H1 (cell line): ENCODE measurements around the gene EXOC5. TPM values are rescaled to one million over a fixed set of nuclear protein-coding genes. Genes with fewer than 3 reads are reported as not detected.

ENCODE experiments used
- CTCF ChIA-PET: fragments of 300-600 bp; sonication (Branson Sonifier 250); formaldehyde crosslinking; loops from one replicate; lab custom pipeline; 2021; ENCODE audit not compliant: partially characterized antibody; lab: Charles Lee
- POLR2A ChIA-PET: fragments of 300-600 bp; sonication (Branson Sonifier 250); formaldehyde crosslinking; loops from one replicate; lab custom pipeline; 2021; ENCODE audit warnings: inconsistent platforms; ENCODE audit not compliant: partially characterized antibody; lab: Charles Lee
- DNase-seq, 2 experiments: peaks; one replicate each; pipeline versions ENCODE4 v3.0.0 to v3.0.0-alpha.2; 2010 to 2022; ENCODE audit warnings: low spot score in 2 of 2, low read depth in 1 of 2, mixed read lengths in 1 of 2
- FAIRE-seq: peaks from 2 replicates; lab custom pipeline; 2011; peaks lifted over from hg19 to GRCh38; lab: Jason Lieb, UNC
- H2AFZ ChIP-seq: 2 replicates; pipeline ENCODE4 v1.8.1; 2012; ENCODE audit warnings: low read length, inconsistent platforms
- H2AK5ac ChIP-seq: 2 replicates; pipeline ENCODE4 v1.6.1; 2013; ENCODE audit warnings: low read depth, low read length
- H2BK120ac ChIP-seq: replicated peaks from 2 replicates; pipeline ENCODE3; 2013; ENCODE audit warnings: low read depth, low read length, inconsistent platforms
- H2BK12ac ChIP-seq: 2 replicates; pipeline ENCODE4 v1.6.1; 2013; ENCODE audit warnings: low read depth, low read length
- H2BK15ac ChIP-seq: 2 replicates; pipeline ENCODE4 v1.6.1; 2013; ENCODE audit warnings: low read length
- H2BK20ac ChIP-seq: 2 replicates; pipeline ENCODE4 v1.6.1; 2013; ENCODE audit warnings: low read length
- H2BK5ac ChIP-seq: 2 replicates; pipeline ENCODE4 v1.6.1; 2013; ENCODE audit warnings: low read depth, low read length
- H3K14ac ChIP-seq: 2 replicates; pipeline ENCODE4 v1.6.1; 2013; ENCODE audit warnings: inconsistent platforms; ENCODE audit not compliant: insufficient read length
- H3K18ac ChIP-seq: 2 replicates; pipeline ENCODE4 v1.6.1; 2013; ENCODE audit warnings: low read length; ENCODE audit errors: extremely low read depth
- H3K23ac ChIP-seq: 2 replicates; pipeline ENCODE4 v1.6.1; 2013; ENCODE audit warnings: inconsistent platforms; ENCODE audit not compliant: insufficient read length
- H3K23me2 ChIP-seq: 2 replicates; pipeline ENCODE4 v1.6.1; 2013; ENCODE audit warnings: low read depth, low read length
- H3K27ac ChIP-seq: 2 replicates; pipeline ENCODE4 v1.6.1; 2011; ENCODE audit warnings: low read depth, low read length, inconsistent platforms
- H3K27me3 ChIP-seq, 4 experiments: replicated peaks in 1 of 4; 1 replicate in 1 of 4; 2 replicates in 3 of 4; pipeline versions ENCODE4 v1.6.1 to v1.8.1; 2011 to 2013; ENCODE audit warnings: low read length in 3 of 4, mild to moderate bottlenecking in 3 of 4, inconsistent platforms in 2 of 4, mixed read lengths in 2 of 4, moderate library complexity in 1 of 4; ENCODE audit not compliant: control insufficient read depth in 3 of 4, insufficient read depth in 3 of 4; ENCODE audit errors: extremely low read depth in 1 of 4
- H3K36me3 ChIP-seq, 4 experiments: 2 replicates each; pipeline versions ENCODE4 v1.6.1 to v1.8.1; 2011 to 2013; ENCODE audit warnings: mild to moderate bottlenecking in 4 of 4, low read length in 3 of 4, moderate library complexity in 2 of 4, control low read depth in 1 of 4, inconsistent platforms in 1 of 4; ENCODE audit not compliant: insufficient read depth in 4 of 4, control insufficient read depth in 2 of 4
- H3K4ac ChIP-seq: replicated peaks from 2 replicates; pipeline ENCODE3; 2013; ENCODE audit warnings: low read length, low read depth, mixed read lengths, inconsistent platforms; ENCODE audit not compliant: insufficient read length
- H3K4me1 ChIP-seq, 4 experiments: replicated peaks in 1 of 4; 1 replicate in 1 of 4; 2 replicates in 3 of 4; pipeline versions ENCODE4 v1.6.1 to v1.8.1; 2011 to 2013; ENCODE audit warnings: low read length in 3 of 4, inconsistent platforms in 2 of 4, mixed read lengths in 1 of 4; ENCODE audit not compliant: insufficient read depth in 4 of 4, control insufficient read depth in 3 of 4
- H3K4me2 ChIP-seq, 2 experiments: 2 replicates each; pipeline versions ENCODE4 v1.6.1 to v1.8.1; 2011 to 2013; ENCODE audit warnings: low read depth in 2 of 2, low read length in 2 of 2, control low read depth in 1 of 2, inconsistent platforms in 1 of 2, mild to moderate bottlenecking in 1 of 2; ENCODE audit not compliant: insufficient read depth in 1 of 2
- H3K4me3 ChIP-seq, 4 experiments: fragments of 200-600, 300-600 bp in 1 of 4; sonication (generic), shearing (Covaris generic), sonication (Bioruptor Twin) in 1 of 4; 2 replicates each; pipeline versions ENCODE4 v1.5.1 to v1.8.1; 2011 to 2016; ENCODE audit warnings: low read length in 4 of 4, low read depth in 3 of 4, control low read depth in 2 of 4, inconsistent platforms in 2 of 4, mild to moderate bottlenecking in 2 of 4, mixed read lengths in 1 of 4, moderate library complexity in 1 of 4; ENCODE audit not compliant: insufficient read depth in 2 of 4; ENCODE audit errors: extremely low read depth in 1 of 4
- H3K56ac ChIP-seq: replicated peaks from 2 replicates; pipeline ENCODE3; 2013; ENCODE audit warnings: low read depth, mild to moderate bottlenecking, mixed read lengths, low read length, inconsistent platforms; ENCODE audit not compliant: insufficient read length
- H3K79me1 ChIP-seq: 2 replicates; pipeline ENCODE4 v1.6.1; 2013; ENCODE audit warnings: low read depth, low read length, control low read depth
- H3K79me2 ChIP-seq, 2 experiments: 2 replicates each; pipeline versions ENCODE4 v1.6.1 to v1.8.1; 2012 to 2013; ENCODE audit warnings: low read length in 2 of 2, mild to moderate bottlenecking in 2 of 2, inconsistent platforms in 1 of 2; ENCODE audit not compliant: insufficient read depth in 2 of 2, control insufficient read depth in 1 of 2
- H3K9ac ChIP-seq, 4 experiments: replicated peaks in 1 of 4; 1 replicate in 1 of 4; 2 replicates in 3 of 4; pipeline versions ENCODE4 v1.6.1 to v1.8.1; 2011 to 2013; ENCODE audit warnings: low read depth in 3 of 4, low read length in 3 of 4, control low read depth in 2 of 4, mild to moderate bottlenecking in 2 of 4, moderate library complexity in 2 of 4, inconsistent platforms in 1 of 4; ENCODE audit errors: extremely low read depth in 1 of 4
- H3K9me3 ChIP-seq, 2 experiments: 2 replicates each; pipeline versions ENCODE4 v1.6.1 to v1.8.1; 2012 to 2013; ENCODE audit warnings: mild to moderate bottlenecking in 2 of 2, moderate library complexity in 2 of 2, control low read depth in 1 of 2, inconsistent platforms in 1 of 2, low read depth in 1 of 2, low read length in 1 of 2, mixed read lengths in 1 of 2; ENCODE audit not compliant: insufficient read depth in 2 of 2
- H4K20me1 ChIP-seq, 2 experiments: replicated peaks in 1 of 2; 2 replicates each; pipeline versions ENCODE3 to v1.8.1; 2011 to 2013; ENCODE audit warnings: inconsistent platforms in 2 of 2, low read length in 2 of 2, mild to moderate bottlenecking in 1 of 2; ENCODE audit not compliant: insufficient read depth in 2 of 2, control insufficient read depth in 1 of 2
- H4K5ac ChIP-seq: 2 replicates; pipeline ENCODE4 v1.6.1; 2013; ENCODE audit warnings: low read length, low read depth, mixed read lengths, inconsistent platforms; ENCODE audit not compliant: insufficient read length
- H4K8ac ChIP-seq: 2 replicates; pipeline ENCODE4 v1.8.0; 2013; ENCODE audit warnings: mild to moderate bottlenecking, moderate library complexity, low read length, inconsistent platforms; ENCODE audit not compliant: insufficient read depth; ENCODE audit errors: extremely low read depth
- H4K91ac ChIP-seq: replicated peaks from 2 replicates; pipeline ENCODE3; 2013; ENCODE audit warnings: low read length, mixed read lengths, inconsistent platforms; ENCODE audit not compliant: insufficient read length
- EGR1 ChIP-seq: IDR thresholded peaks from 2 replicates; pipeline ENCODE4 v1.6.1; 2011; ENCODE audit warnings: low read depth, low read length, borderline replicate concordance
- GABPA ChIP-seq: IDR thresholded peaks from 2 replicates; pipeline ENCODE4 v1.6.1; 2011; ENCODE audit warnings: mild to moderate bottlenecking, low read length, moderate library complexity, borderline replicate concordance; ENCODE audit not compliant: insufficient read depth
- HDAC6 ChIP-seq: IDR thresholded peaks from one replicate; pipeline ENCODE4 v1.7.1; 2012; ENCODE audit warnings: low read depth, mild to moderate bottlenecking, inconsistent platforms, low read length, moderate library complexity
- RFX5 ChIP-seq: IDR thresholded peaks from 2 replicates; pipeline ENCODE4 v1.6.1; 2011; ENCODE audit warnings: low read depth, low read length, improper control_type of control experiment, borderline replicate concordance
- TBP ChIP-seq: IDR thresholded peaks from 2 replicates; pipeline ENCODE4 v1.6.1; 2011; ENCODE audit warnings: low read depth, low read length, improper control_type of control experiment
- YY1 ChIP-seq: IDR thresholded peaks from 2 replicates; pipeline ENCODE4 v1.6.1; 2011; ENCODE audit warnings: low read depth, mild to moderate bottlenecking, low read length
- WGBS, 2 experiments: shearing (Covaris generic) in 1 of 2; methylation state at CpG; one replicate each; pipeline versions ENCODE4 v1.1.6 to v1.1.7; 2013 to 2015; ENCODE audit warnings: low lambda C conversion rate in 2 of 2, mixed read lengths in 2 of 2, inconsistent platforms in 1 of 2, low coverage in 1 of 2, missing lambda C conversion rate in 1 of 2; ENCODE audit not compliant: insufficient replicate concordance in 2 of 2, insufficient coverage in 1 of 2, insufficient read length in 1 of 2; ENCODE audit errors: extremely low coverage in 1 of 2, missing lambda C conversion rate in 1 of 2; 5-methylcytosine and 5-hydroxymethylcytosine counted together
- polyA plus RNA-seq, 7 experiments: library from polyadenylated mRNA; depleted of rRNA in 3 of 7; stranded (reverse) in 5 of 7; unstranded in 2 of 7; fragments of >200 nt in 5 of 7; fragments of 200-250 nt in 2 of 7; gene quantifications; 1 replicate in 5 of 7; 2 replicates in 1 of 7; 4 replicates in 1 of 7; pipeline versions ENCODE4 v1.2.1 to v1.2.3, GENCODE V29; 2011 to 2013; ENCODE audit warnings: missing spikeins in 2 of 7, mixed read lengths in 2 of 7
- total RNA-seq: library from RNA; stranded (reverse); fragmentation: NEBNext Ultra II Directional; extraction: Animal tissue kit (Norgen Biotek cat#: 25700); gene quantifications from 2 replicates; pipeline ENCODE4 v1.2.1, GENCODE V29; 2021

EXOC5 gene
- total and polyA plus RNA-seq, 2 of the 8 experiments (the other 6 are each of a cell fraction or from before 2014, with no cell fraction given) = 23.0 to 86.7 TPM

- H4K5ac ChIP-seq = no peak overlapping the region
- no peaks in the 10 kb centered on the region for H3K9me3 ChIP-seq
- no peak overlapping the region for H2BK5ac ChIP-seq
- CTCF ChIA-PET = interaction anchor here (0.6 to 2.1 kb wide), 6 partner anchors 142 to 683 kb away, joined by 3 to 7 read pairs (median 3); partner anchors contain the start of gene TMEM260
- peaks cover 0 to 2% (median under 1%) of the 10 kb centered on the region in 4 experiments; a peak in 2 of 7 replicates for H3K4me1 ChIP-seq
- no peak for TF ChIP-seq TBP
- no peak for TF ChIP-seq EGR1
- TF ChIP-seq HDAC6 = no peak
- no peak for TF ChIP-seq RFX5
- TF ChIP-seq GABPA = no peak
- no peak for TF ChIP-seq YY1
- H3K23me2 ChIP-seq = no peaks in the 10 kb centered on the region; the same call in 1 of the 2 replicates
- no peaks in the 10 kb centered on the region for H3K36me3 ChIP-seq
- WGBS, 2 experiments = 96% methylated on average over 4 of the region's 4 CpGs; no CpG with 5 or more reads in 1 of the 2 experiments
- H4K91ac ChIP-seq = no peak overlapping the region
- FAIRE-seq = no peak
- H3K14ac ChIP-seq = no peak overlapping the region
- no peak overlapping the region for H2BK120ac ChIP-seq
- no peak overlapping the region for H2BK20ac ChIP-seq
- POLR2A ChIA-PET = no interaction called here
- no peak overlapping the region for H3K4ac ChIP-seq
- H4K20me1 ChIP-seq = no peaks in the 10 kb centered on the region
- H3K18ac ChIP-seq = no peak overlapping the region
- H3K23ac ChIP-seq = no peak overlapping the region
- no peak overlapping the region for H3K4me3 ChIP-seq
- H2AK5ac ChIP-seq = no peak overlapping the region
- H3K79me2 ChIP-seq = no peaks in the 10 kb centered on the region
- H3K27me3 ChIP-seq = no peaks in the 10 kb centered on the region
- no peak overlapping the region for H4K8ac ChIP-seq
- no peak overlapping the region for H3K27ac ChIP-seq
- no peak overlapping the region for H3K4me2 ChIP-seq
- DNase-seq = no peak
- H3K9ac ChIP-seq = no peak overlapping the region
- no peak overlapping the region for H2BK12ac ChIP-seq
- H3K79me1 ChIP-seq = no peaks in the 10 kb centered on the region
- no peak overlapping the region for H3K56ac ChIP-seq
- no peak overlapping the region for H2BK15ac ChIP-seq
- H2AFZ ChIP-seq = no peak overlapping the region
Measured at GRCh38 chr14:57174466-57174865, 94.2 kb downstream of the EXOC5 start.
